Stimulated activated CD8-positive, alpha-beta memory T cell treated with anti-CD3 and anti-CD28 coated beads, Interleukin-7, amount 100 ng/mL, for 4 hours (primary cell): ENCODE results near the gene YDJC.
"Not testable (repeated sequence)": the region's sequence is repeated elsewhere in the genome, so short reads cannot be mapped to it uniquely, and the experiment has no call there.

Source experiments
- DNase-seq, 2 donors: peaks; one replicate each; pipeline ENCODE4 v3.0.0-alpha.2; 2020; ENCODE audit warnings: low read depth in 2 of 2

The YDJC gene, protein sequence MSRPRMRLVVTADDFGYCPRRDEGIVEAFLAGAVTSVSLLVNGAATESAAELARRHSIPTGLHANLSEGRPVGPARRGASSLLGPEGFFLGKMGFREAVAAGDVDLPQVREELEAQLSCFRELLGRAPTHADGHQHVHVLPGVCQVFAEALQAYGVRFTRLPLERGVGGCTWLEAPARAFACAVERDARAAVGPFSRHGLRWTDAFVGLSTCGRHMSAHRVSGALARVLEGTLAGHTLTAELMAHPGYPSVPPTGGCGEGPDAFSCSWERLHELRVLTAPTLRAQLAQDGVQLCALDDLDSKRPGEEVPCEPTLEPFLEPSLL

GRCh38 chr22:21629255-21630149, at the start of gene YDJC:
TSS of gene YDJC (minus strand) at chr22:21630022. CDS start at chr22:21630014, 8 bp downstream.
- peak; percentile 89 to 92 for DNase-seq

DNA sequence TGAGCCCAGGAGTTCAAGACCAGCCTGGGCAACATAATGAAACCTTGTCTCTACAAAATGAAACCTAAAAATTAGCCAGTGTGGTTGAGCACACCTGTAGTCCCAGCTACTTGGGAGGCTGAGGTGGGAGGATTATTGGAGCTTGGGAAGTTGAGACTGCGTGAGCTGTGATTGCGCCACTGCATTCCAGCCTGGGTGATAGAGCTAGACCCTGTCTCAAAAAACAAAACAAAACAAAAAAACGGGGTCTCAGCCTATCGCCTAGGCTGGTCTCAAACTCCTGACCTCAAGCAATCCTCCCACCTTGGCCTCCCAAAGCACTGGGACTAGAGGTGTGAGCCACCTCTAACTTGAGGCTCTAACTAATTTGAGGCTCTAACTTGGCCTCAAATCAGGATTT, 49.6 kb upstream of the YDJC start:
- DNase-seq: no peak

DNA sequence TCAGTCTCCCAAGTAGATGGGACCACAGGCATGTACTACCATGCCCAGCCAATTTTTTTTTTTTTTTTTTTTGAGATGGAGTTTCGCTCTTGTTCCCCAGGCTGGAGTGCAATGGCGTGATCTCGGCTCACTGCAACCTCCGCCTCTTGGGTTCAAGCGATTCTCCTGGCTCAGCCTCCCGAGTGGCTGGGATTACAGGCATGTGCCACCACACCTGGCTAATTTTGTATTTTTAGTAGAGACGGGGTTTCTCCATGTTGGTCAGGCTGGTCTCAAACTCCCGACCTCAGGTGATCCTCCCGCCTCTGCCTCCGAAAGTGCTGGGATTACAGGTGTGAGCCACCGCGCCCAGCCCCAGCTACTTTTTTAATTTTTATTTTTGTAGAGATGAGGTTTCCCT, 49.0 kb upstream of the YDJC start:
- DNase-seq: not testable (repeated sequence)

DNA sequence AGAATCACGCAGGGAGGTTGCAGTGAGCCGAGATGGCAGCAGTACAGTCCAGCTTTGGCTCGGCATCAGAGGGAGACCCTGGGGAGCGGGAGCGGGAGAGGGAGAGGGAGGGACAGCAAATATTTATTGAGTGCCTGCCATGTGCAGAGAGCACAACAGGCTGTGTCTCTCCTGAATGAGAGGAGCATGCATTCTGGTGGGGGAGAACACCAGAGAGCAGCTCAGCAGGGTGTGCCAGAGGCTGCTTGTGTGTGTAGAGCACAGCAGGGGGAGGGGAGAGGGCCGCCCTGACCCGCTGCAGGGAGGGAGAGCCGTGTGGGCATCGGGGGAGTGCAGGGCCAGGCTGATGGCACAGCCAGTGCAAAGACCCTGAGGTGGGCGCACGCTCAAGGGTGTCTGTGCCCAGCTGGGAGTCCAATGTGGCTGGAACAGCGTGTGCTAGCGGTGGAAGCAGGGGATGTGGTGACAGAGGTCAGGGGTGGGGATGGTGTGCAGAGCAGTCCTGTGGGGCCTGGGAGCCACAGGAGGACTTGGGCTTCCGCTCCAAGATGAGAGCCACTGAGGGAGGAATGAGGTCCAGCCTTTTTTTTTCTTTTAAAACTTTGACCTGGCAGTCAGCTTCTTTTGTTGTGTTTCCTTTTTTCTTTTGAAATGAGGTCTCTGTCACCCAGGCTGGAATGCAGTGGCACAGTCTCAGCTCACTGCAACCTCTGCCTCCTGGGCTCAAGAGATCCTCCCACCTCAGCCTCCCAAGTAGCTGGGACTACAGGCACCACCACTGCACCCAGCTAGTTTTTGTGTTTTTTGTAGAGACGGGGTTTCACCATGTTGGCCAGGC, 48.0 kb upstream of the YDJC start:
- no peak for DNase-seq

DNA sequence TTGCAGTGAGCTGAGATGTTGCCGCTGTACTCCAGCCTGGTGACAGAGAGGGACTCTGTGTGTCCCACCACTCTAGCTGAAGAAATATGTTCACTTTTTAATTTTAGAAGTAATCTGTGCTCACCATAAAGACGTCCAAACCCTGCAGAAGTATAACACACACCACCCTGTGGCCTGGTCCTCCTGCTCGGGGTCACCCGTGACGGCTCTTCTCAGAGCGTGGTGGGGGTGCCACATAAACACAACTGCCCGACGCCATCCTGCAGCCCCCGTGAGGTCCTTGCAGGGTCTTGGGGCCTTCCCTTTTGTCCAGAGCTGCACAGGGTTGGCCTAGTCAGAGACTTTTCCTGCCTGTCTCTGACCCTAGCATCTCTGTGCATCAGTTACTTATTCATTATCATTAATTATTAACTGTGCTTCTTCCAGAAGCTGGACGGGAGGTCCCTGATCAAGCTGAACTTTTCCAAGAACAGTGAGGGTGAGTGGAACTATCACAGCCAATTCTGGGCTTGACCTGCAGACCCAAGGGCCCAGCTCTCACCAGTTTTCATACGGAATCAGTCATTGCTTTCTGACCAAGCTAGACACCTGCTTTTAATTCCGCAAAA, 44.9 kb upstream of the YDJC start:
- DNase-seq: no peak

DNA sequence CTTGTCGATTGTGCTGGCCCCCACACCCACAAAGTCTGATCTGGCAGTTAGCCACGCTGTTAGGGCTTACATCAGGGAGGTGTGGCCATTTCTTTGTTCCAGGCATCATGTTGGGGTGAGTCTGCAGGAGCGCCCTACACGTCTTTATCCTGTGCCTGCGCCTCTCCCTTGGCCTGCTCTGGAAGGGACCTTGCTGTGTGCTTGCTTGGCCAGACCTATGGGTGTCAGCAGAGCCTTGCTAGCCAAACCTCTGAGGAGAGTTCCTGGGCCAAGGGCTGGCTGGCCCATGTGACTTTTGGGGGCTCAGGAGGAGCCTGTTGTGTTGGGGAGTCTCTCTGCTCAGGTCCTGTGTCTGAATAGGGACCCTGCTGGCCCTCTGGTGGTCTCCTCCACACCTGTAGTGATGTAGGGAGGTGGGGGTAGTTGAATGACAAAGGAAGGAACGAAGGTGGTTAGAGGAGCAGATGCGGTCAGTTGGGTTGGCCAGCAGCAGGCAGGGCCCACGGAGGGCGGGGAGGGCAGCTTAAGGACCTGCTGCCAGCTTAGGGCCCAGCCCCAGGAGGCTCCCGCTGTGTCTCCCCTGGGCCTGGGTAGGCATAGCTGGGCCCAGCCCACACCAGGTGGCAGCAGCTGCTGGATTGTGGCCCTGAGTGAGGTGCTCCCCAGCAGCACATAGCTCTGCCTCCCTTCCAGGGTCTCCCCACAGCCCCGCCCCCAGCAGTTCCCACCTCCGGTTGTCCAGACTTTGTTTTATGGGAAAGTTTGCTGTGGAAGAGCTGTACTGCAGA, 43.9 kb upstream of the YDJC start:
- DNase-seq: no peak

DNA sequence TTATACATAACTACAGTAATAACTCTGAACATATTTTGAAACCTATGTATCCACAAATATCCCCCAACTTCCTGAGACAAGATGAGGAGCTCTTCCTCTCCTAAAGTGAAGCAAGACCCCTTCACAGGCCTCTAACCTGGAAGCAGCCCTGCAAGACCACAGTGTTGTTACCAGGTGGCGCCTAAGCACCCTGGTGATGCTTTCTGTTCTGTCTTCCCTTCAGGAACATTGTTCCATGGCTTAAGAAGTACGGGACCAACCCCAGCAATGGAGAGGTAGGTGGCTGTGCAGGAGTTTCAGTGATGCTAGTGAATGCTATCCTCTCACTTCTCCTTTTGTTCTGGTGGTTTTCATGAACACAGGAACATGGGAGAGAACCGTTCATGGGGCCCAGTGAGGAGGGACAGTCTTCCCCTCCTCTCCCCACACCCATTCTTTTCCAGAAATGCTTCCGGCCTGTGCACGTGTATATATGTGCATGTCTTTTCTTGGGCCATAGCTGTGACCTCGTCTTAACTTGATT, 42.3 kb upstream of the YDJC start:
- DNase-seq: no peak

DNA sequence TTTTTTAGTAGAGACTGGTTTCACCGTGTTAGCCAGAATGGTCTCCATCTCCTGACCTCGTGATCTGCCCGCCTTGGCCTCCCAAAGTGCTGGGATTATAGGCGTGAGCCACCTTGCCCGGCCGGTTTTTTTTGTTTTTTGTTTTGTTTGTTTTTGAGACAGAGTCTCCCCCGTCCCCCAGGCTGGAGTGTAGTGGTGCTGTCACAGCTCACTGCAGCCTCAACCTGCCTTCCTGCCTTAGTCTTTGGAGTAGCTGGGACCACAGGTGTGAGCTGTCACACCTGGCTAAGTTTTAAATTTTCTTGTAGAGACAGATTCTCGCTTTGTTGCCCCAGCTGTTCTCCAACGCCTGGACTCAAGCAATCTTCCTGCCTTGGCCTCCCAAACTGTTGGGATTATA, 39.2 kb upstream of the YDJC start:
- no peak for DNase-seq

DNA sequence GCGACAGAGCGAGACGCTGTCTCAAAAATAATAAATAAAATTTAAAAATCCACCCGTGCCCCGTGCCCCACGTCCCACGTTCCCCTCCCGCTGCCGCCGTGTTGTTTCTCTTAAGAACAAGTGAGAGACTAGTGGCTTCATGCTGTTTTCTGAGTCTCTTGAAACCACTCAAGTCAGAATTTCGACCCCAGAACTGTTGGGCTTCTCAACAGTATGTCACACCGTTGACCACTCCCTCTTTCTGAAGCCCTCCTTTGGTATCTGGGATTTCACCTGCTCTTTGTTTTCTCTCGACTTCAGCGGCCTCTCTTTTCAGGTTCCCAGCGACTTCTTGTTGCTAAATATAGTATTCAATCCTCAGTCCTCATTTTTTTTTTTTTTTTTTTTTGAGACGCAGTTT, 37.0 kb upstream of the YDJC start:
- no peak for DNase-seq

- no peak for DNase-seq
These were observed 35.4 kb upstream of the YDJC start for GRCh38 chr22:21665047-21665851.

DNA sequence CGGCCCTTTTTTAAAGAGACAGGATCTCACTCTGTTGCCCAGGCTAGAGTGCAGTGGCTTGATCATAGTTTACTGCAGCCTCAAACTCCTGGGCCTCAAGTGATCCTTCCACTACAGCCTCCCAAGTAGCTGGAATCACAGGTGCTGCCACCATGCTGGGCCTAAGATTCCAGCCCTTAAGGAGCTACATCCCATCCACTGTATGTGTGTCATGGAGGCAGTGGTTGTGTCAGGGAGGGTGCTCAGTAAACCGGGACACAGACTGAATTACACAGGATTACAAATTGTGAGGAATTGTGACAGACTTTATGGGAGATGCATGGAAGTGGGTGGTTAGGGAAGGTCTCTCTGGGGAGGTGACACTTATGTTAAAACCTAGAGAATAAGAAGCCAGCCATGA, 33.9 kb upstream of the YDJC start:
- no peak for DNase-seq

GRCh38 chr22:21661991-21662390, 32.2 kb upstream of the YDJC start:
- no peak for DNase-seq

- DNase-seq: no peak
These were observed 31.1 kb upstream of the YDJC start for GRCh38 chr22:21660904-21661303.

GRCh38 chr22:21659864-21660525, 30.2 kb upstream of the YDJC start:
- no peak for DNase-seq

DNA sequence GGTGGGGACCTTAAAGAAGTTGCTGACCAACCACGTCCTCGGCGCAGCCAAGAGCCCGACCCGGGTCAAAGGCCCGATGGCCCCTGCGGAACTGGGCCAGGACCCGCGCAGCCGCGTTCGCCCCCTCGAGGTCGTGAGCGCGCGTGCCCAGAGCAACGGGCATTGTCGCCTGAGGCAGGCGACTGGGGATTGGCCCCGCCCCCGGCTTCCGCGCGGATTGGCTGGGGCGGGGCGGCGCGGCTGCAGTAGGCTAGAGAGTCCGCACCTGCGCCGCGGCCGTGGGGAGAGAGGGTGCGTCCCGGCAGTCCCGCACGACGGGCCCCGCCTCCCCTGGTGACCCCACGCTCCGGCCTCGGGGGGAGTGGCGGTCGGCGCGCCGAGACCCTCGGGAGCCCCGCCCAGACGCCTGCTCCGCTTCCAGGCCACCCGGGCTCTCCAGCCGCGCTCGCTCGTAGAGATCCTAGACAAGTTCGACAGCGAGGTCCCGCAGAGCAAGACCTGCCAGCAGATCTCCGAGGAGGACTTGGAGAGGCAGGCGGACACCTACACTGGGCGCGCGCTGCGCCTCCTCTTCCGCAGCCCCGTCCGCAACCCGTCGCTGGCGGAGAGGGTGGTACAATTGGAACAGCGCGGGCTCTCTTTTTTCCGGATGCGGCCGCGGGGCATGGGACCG, 27.7 kb upstream of the YDJC start:
- peak; percentile 29 to 72 for DNase-seq

- no peak for DNase-seq
These were observed 27.2 kb upstream of the YDJC start for GRCh38 chr22:21657020-21657359.

DNA sequence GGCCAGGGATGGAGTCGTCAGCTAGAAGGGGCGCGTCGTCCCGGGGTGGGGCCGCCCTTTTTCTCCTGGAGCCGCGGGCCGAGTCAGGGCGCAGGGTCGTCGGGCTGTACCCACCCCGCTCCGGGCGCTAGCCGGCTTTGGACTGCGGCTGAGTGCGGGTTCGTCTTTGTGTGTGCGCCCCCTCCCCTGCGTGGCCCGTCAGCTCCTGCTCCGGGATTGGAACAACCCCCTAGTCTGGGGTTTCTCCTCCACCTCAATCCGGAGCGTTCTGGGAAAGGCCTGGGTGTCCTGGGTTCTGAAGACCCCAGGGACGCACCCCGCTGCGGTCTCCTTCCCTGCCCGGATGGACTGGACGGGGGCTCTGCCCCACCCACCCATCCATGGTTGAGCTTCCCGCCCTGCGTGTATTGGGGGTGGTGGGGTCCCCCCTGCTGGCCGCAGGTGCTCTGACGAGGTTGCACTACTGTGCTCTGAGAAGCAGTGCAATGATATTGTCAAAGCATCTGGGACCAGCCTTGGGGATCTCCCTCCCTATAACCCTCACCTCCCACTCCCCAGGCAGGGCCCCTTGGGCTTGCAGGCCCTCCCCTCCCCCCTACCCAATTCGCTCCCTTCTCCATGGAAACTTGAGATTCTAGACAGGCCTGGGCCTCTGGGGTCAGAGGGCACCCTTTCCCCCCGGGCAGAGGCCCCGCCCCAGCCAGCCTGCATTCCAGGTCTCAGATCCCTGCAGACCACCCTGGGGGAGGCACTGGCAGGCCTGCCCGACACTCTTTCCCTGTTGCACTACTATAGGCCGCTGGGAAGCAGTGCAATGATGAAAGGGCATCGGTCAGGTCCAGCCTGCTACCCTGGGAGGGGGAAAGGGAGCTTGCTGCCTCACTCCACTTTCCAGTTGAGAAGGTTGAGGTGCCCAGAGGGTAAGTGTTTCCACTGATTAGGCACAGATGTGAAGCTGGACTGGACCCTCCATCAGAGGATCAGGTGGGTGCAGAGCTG, 23.0 kb upstream of the YDJC start:
- DNase-seq: no peak
